Activated CD4-positive, alpha-beta T cell treated with anti-CD3 and anti-CD28 coated beads for 48 hours (primary cell): ENCODE data around the gene IQGAP3.
A peak's percentile ranks its signal among the peaks of the same experiment; 100 is the strongest.

Experiments
- DNase-seq: peaks from one replicate; pipeline ENCODE4 v3.0.0-alpha.2; 2020

Gene IQGAP3

GRCh38 chr1:156495401-156496140 is 76.8 kb downstream of the IQGAP3 start:
- no peak for DNase-seq

- DNase-seq: no peak
These were observed 78.0 kb downstream of the IQGAP3 start for GRCh38 chr1:156494309-156494895.

GRCh38 chr1:156493742-156494141 is 78.6 kb downstream of the IQGAP3 start:
- no peak for DNase-seq

GRCh38 chr1:156493154-156493631 is 79.2 kb downstream of the IQGAP3 start:
- no peak for DNase-seq

GRCh38 chr1:156492591-156493080 is 79.7 kb downstream of the IQGAP3 start:
- no peak for DNase-seq

- DNase-seq: no peak
These were observed 80.3 kb downstream of the IQGAP3 start for GRCh38 chr1:156492013-156492590.

- DNase-seq: no peak
These were observed 81.0 kb downstream of the IQGAP3 start for GRCh38 chr1:156491151-156491949.

GRCh38 chr1:156490401-156491032 is 81.8 kb downstream of the IQGAP3 start:
- no peak for DNase-seq

GRCh38 chr1:156489935-156490293 is 82.5 kb downstream of the IQGAP3 start:
- no peak for DNase-seq

GRCh38 chr1:156489166-156489934 is 83.0 kb downstream of the IQGAP3 start:
- DNase-seq: peak; percentile 53

GRCh38 chr1:156488566-156489165 is 83.7 kb downstream of the IQGAP3 start:
- DNase-seq: peak; percentile 57

- DNase-seq: peak; percentile 53
These were observed 84.5 kb downstream of the IQGAP3 start for GRCh38 chr1:156487862-156488261.

GRCh38 chr1:156486421-156487344 is 85.7 kb downstream of the IQGAP3 start:
- DNase-seq: no peak

- DNase-seq: no peak
These were observed 86.4 kb downstream of the IQGAP3 start for GRCh38 chr1:156485984-156486383.

- no peak for DNase-seq
These were observed 87.8 kb downstream of the IQGAP3 start for GRCh38 chr1:156484480-156485058.

GRCh38 chr1:156483397-156483796 is 89.0 kb downstream of the IQGAP3 start:
- DNase-seq: no peak

GRCh38 chr1:156482276-156482675 is 90.1 kb downstream of the IQGAP3 start:
- no peak for DNase-seq

- DNase-seq: peak; percentile 53
These were observed 90.8 kb downstream of the IQGAP3 start for GRCh38 chr1:156481527-156481926.

GRCh38 chr1:156480411-156481192 is 91.8 kb downstream of the IQGAP3 start:
- DNase-seq: peak; percentile 85
